ENCODE measurements around the gene ASPSCR1. TPM values are rescaled to one million over a fixed set of nuclear protein-coding genes. Genes with fewer than 3 reads are reported as not detected.

The ASPSCR1 gene
- total and polyA plus RNA-seq, 2 of the 13 experiments (the other 11 are each of a cell fraction or from before 2014, with no cell fraction given): 274 to 314 TPM

DNA sequence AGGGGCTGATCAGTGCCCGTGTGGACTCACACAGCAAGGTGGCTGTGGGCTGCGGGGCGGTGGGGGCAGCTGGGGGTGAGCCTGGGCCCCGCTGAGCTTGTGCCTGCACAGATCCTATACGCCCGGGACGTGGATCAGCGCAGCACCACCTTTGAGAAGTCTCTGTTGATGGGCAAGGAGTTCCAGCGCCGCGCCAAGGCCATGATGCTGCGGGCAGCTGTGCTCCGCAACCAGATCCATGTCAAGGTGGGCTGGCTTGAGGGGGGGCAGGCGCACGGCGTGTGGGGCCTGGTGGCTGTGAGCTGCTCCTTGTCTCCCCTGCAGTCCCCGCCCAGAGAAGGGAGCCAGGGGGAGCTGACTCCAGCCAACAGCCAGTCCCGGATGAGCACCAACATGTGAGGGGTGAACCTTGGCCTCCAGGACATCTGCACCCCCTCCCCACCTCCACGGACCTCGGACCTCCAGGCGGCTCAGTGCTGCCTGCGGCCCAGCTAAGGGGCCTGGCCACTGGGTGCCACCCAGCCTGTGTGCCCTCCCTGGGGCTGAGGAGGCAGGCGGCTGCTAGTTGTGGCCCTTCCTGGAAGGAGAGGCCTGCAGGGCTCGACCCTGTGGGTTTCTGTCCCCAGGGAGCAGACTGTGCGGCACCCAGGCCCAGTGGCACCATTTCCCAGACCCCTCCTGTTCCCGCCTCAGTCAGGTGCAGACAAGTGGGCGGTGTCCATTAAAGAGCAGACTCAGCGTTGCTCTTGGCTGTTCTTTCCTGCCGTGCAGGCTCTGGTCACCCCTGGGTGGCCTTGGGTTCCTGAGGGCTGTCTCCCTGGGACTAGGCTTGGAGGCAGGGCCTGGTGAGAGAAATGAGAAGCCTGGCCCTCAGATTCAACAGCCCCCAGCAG is 79.5 kb downstream of the ASPSCR1 start (continued):
- TF ChIP-seq NRL (CRISPR knock-in tag; IDR thresholded peaks at IDR 0.05; ENCODE audit: borderline replicate concordance): no peak; the same call in 1 of the 2 replicates
- TF ChIP-seq, protein P1, sequence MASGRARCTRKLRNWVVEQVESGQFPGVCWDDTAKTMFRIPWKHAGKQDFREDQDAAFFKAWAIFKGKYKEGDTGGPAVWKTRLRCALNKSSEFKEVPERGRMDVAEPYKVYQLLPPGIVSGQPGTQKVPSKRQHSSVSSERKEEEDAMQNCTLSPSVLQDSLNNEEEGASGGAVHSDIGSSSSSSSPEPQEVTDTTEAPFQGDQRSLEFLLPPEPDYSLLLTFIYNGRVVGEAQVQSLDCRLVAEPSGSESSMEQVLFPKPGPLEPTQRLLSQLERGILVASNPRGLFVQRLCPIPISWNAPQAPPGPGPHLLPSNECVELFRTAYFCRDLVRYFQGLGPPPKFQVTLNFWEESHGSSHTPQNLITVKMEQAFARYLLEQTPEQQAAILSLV (CRISPR knock-in tag; IDR thresholded peaks at IDR 0.05; ENCODE audit: borderline replicate concordance): 0 out of 2 replicates have a peak, but pooled peaks have one; percentile 11
- no peak for TF ChIP-seq ZNF776 (CRISPR knock-in tag; IDR thresholded peaks at IDR 0.05)
- TF ChIP-seq PRPF4 (IDR thresholded peaks at IDR 0.05; ENCODE audit: low read depth, low read length, poor library complexity, severe bottlenecking): no peak
- TF ChIP-seq, protein P2, sequence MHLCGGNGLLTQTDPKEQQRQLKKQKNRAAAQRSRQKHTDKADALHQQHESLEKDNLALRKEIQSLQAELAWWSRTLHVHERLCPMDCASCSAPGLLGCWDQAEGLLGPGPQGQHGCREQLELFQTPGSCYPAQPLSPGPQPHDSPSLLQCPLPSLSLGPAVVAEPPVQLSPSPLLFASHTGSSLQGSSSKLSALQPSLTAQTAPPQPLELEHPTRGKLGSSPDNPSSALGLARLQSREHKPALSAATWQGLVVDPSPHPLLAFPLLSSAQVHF (CRISPR knock-in tag; IDR thresholded peaks at IDR 0.05): no peak
- no peak for TF ChIP-seq PPARG (CRISPR knock-in tag; conservative IDR thresholded peaks at IDR 0.05)
- 0 out of 2 replicates have a peak, but pooled peaks have one; percentile 33 for TF ChIP-seq ZNF143 (CRISPR knock-in tag; IDR thresholded peaks at IDR 0.05)
- TF ChIP-seq ZNF747 (CRISPR knock-in tag; IDR thresholded peaks at IDR 0.05; ENCODE audit: borderline replicate concordance): peak; percentile 79
- no peak for TF ChIP-seq NR3C1 (CRISPR knock-in tag; IDR thresholded peaks at IDR 0.05)
- peak in 1 of 2 experiments; percentile 20; a peak in 1 of 4 replicates for TF ChIP-seq NR2F1 (CRISPR knock-in tag; IDR thresholded peaks at IDR 0.05)
- TF ChIP-seq, protein P3, sequence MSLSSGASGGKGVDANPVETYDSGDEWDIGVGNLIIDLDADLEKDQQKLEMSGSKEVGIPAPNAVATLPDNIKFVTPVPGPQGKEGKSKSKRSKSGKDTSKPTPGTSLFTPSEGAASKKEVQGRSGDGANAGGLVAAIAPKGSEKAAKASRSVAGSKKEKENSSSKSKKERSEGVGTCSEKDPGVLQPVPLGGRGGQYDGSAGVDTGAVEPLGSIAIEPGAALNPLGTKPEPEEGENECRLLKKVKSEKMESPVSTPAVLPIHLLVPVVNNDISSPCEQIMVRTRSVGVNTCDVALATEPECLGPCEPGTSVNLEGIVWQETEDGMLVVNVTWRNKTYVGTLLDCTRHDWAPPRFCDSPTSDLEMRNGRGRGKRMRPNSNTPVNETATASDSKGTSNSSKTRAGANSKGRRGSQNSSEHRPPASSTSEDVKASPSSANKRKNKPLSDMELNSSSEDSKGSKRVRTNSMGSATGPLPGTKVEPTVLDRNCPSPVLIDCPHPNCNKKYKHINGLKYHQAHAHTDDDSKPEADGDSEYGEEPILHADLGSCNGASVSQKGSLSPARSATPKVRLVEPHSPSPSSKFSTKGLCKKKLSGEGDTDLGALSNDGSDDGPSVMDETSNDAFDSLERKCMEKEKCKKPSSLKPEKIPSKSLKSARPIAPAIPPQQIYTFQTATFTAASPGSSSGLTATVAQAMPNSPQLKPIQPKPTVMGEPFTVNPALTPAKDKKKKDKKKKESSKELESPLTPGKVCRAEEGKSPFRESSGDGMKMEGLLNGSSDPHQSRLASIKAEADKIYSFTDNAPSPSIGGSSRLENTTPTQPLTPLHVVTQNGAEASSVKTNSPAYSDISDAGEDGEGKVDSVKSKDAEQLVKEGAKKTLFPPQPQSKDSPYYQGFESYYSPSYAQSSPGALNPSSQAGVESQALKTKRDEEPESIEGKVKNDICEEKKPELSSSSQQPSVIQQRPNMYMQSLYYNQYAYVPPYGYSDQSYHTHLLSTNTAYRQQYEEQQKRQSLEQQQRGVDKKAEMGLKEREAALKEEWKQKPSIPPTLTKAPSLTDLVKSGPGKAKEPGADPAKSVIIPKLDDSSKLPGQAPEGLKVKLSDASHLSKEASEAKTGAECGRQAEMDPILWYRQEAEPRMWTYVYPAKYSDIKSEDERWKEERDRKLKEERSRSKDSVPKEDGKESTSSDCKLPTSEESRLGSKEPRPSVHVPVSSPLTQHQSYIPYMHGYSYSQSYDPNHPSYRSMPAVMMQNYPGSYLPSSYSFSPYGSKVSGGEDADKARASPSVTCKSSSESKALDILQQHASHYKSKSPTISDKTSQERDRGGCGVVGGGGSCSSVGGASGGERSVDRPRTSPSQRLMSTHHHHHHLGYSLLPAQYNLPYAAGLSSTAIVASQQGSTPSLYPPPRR (CRISPR knock-in tag; IDR thresholded peaks at IDR 0.05; ENCODE audit: borderline replicate concordance): peak; percentile 74
- TF ChIP-seq, protein P4, sequence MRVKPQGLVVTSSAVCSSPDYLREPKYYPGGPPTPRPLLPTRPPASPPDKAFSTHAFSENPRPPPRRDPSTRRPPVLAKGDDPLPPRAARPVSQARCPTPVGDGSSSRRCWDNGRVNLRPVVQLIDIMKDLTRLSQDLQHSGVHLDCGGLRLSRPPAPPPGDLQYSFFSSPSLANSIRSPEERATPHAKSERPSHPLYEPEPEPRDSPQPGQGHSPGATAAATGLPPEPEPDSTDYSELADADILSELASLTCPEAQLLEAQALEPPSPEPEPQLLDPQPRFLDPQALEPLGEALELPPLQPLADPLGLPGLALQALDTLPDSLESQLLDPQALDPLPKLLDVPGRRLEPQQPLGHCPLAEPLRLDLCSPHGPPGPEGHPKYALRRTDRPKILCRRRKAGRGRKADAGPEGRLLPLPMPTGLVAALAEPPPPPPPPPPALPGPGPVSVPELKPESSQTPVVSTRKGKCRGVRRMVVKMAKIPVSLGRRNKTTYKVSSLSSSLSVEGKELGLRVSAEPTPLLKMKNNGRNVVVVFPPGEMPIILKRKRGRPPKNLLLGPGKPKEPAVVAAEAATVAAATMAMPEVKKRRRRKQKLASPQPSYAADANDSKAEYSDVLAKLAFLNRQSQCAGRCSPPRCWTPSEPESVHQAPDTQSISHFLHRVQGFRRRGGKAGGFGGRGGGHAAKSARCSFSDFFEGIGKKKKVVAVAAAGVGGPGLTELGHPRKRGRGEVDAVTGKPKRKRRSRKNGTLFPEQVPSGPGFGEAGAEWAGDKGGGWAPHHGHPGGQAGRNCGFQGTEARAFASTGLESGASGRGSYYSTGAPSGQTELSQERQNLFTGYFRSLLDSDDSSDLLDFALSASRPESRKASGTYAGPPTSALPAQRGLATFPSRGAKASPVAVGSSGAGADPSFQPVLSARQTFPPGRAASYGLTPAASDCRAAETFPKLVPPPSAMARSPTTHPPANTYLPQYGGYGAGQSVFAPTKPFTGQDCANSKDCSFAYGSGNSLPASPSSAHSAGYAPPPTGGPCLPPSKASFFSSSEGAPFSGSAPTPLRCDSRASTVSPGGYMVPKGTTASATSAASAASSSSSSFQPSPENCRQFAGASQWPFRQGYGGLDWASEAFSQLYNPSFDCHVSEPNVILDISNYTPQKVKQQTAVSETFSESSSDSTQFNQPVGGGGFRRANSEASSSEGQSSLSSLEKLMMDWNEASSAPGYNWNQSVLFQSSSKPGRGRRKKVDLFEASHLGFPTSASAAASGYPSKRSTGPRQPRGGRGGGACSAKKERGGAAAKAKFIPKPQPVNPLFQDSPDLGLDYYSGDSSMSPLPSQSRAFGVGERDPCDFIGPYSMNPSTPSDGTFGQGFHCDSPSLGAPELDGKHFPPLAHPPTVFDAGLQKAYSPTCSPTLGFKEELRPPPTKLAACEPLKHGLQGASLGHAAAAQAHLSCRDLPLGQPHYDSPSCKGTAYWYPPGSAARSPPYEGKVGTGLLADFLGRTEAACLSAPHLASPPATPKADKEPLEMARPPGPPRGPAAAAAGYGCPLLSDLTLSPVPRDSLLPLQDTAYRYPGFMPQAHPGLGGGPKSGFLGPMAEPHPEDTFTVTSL (CRISPR knock-in tag; IDR thresholded peaks at IDR 0.05; ENCODE audit: borderline replicate concordance): peak; percentile 79; the same call in 1 of the 2 replicates
- TF ChIP-seq NKX3-1 (CRISPR knock-in tag; IDR thresholded peaks at IDR 0.05): no peak
- no peak; the same call in 1 of the 2 replicates for TF ChIP-seq CENPT (CRISPR knock-in tag; IDR thresholded peaks at IDR 0.05; ENCODE audit: low read depth)
- TF ChIP-seq ZNF335 (CRISPR knock-in tag; IDR thresholded peaks at IDR 0.05): no peak
